GM23248 (cell line): ENCODE data around the gene SLC15A1. TPM values are rescaled to one million over a fixed set of nuclear protein-coding genes. Genes with fewer than 3 reads are reported as not detected.

ENCODE experiments used
- DNase-seq: peaks from one replicate; pipeline ENCODE4 v3.0.0-alpha.2; 2015
- H2AFZ ChIP-seq: fragments of 200-600 bp; sonication (generic); 2 replicates; pipeline ENCODE4 v1.6.1; 2016; ENCODE audit warnings: antibody characterized with exemption
- H3F3A ChIP-seq: fragments of 200-600 bp; sonication (generic); 2 replicates; pipeline ENCODE4 v1.6.1; 2016; ENCODE audit warnings: mild to moderate bottlenecking, antibody characterized with exemption, mixed run types; ENCODE audit not compliant: insufficient read depth
- H3K27ac ChIP-seq: fragments of 200-600 bp; sonication (generic); 2 replicates; pipeline ENCODE4 v1.5.1; 2016; ENCODE audit warnings: mild to moderate bottlenecking
- H3K27me3 ChIP-seq: fragments of 200-600 bp; sonication (generic); replicated peaks from 2 replicates; pipeline ENCODE4 v1.6.1; 2016; ENCODE audit warnings: mild to moderate bottlenecking; ENCODE audit not compliant: insufficient read depth
- H3K36me3 ChIP-seq: fragments of 200-600 bp; sonication (generic); 2 replicates; pipeline ENCODE4 v1.6.1; 2016; ENCODE audit warnings: low read depth, mild to moderate bottlenecking
- H3K4me1 ChIP-seq: fragments of 200-600 bp; sonication (generic); 2 replicates; pipeline ENCODE4 v1.6.1; 2016; ENCODE audit warnings: mild to moderate bottlenecking; ENCODE audit not compliant: insufficient read depth
- H3K4me2 ChIP-seq: fragments of 200-600 bp; sonication (generic); one replicate; pipeline ENCODE4 v1.6.1; 2016; ENCODE audit warnings: mild to moderate bottlenecking; ENCODE audit not compliant: unreplicated experiment
- H3K4me3 ChIP-seq: fragments of 200-600 bp; sonication (generic); 2 replicates; pipeline ENCODE4 v1.5.1; 2016; ENCODE audit warnings: mild to moderate bottlenecking
- H3K79me2 ChIP-seq: fragments of 200-600 bp; sonication (generic); 2 replicates; pipeline ENCODE4 v1.6.1; 2016; ENCODE audit warnings: mild to moderate bottlenecking; ENCODE audit not compliant: insufficient read depth
- H3K9ac ChIP-seq: fragments of 200-600 bp; sonication (generic); 2 replicates; pipeline ENCODE4 v1.6.1; 2016; ENCODE audit warnings: mild to moderate bottlenecking
- H3K9me2 ChIP-seq: fragments of 200-600 bp; sonication (generic); 2 replicates; pipeline ENCODE4 v1.6.1; 2016; ENCODE audit warnings: mixed run types, mild to moderate bottlenecking, moderate library complexity; ENCODE audit not compliant: insufficient read depth
- H3K9me3 ChIP-seq: fragments of 200-600 bp; sonication (generic); one replicate; pipeline ENCODE4 v1.6.1; 2017; ENCODE audit warnings: low read depth
- H4K20me1 ChIP-seq: fragments of 200-600 bp; sonication (generic); 2 replicates; pipeline ENCODE4 v1.6.0; 2016; ENCODE audit not compliant: insufficient read depth
- EZH2 ChIP-seq: fragments of 200-600 bp; sonication (generic); IDR thresholded peaks from 2 replicates; pipeline ENCODE4 v1.6.1; 2018; ENCODE audit warnings: antibody characterized with exemption, mild to moderate bottlenecking; ENCODE audit not compliant: insufficient read depth, poor library complexity, severe bottlenecking
- EZH2phosphoT487 ChIP-seq: fragments of 200-600 bp; sonication (generic); IDR thresholded peaks from 2 replicates; pipeline ENCODE4 v1.6.1; 2018; ENCODE audit warnings: antibody characterized with exemption, moderate library complexity, mild to moderate bottlenecking, low read depth; ENCODE audit not compliant: insufficient read depth
- WGBS, 2 experiments: methylation state at CpG; one replicate each; pipeline ENCODE4 v1.1.6; 2015 to 2017; ENCODE audit warnings: low lambda C conversion rate in 2 of 2, low coverage in 1 of 2; ENCODE audit errors: missing lambda C conversion rate in 2 of 2; 5-methylcytosine and 5-hydroxymethylcytosine counted together
- in situ Hi-C: fragments of 300-500 bp; cut with MboI; formaldehyde crosslinking; loops from 2 replicates; pipeline ENCODE4 v1.15.0; 2020
- polyA plus RNA-seq: library from polyadenylated mRNA; unstranded; fragments of >200 nt; fragmentation: Nextera tagmentation; extraction: Ambion mirVana; gene quantifications from 2 replicates; pipeline ENCODE4 v1.2.1, GENCODE V29; 2016
- total RNA-seq: library from RNA; depleted of rRNA; stranded (reverse); fragments of >200 nt; shearing (Covaris generic); gene quantifications from 2 replicates; pipeline ENCODE4 v1.2.3, GENCODE V29; 2014

Gene SLC15A1
- total and polyA plus RNA-seq, 2 experiments from 2014 or later, result not detected

DNA sequence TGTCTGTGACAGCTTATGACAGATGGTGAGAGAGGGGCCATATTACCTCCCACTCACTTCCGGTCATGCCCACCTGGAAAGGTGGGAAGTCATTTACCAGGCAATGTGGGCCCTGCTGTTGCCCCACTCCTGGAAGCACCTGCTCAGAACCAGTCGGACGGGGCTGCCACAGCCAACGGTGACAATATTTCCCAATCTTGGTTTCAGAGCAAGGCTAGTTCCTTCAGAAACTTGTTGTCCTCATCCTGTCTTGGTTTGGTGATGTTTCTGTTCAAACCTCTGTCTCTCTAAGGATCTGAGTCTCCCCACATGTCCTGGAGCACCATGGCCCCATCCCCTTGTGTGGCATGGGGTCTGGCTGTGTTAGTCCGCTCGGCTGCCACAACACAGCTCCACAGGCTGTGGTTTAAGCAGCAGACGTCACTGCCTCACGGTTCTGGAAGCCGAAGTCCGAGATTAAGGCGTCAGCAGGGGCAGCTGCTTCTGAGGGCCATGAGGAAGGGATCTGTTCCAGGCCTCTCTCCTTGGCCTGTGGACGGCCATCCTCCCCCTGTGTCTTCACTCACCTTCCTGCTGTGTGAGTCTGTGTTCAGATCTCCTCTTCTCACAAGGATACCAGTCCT is 31.5 kb upstream of the SLC15A1 start:
- in situ Hi-C loops, result no loop called here
- Histone ChIP-seq H3K36me3 (no peaks in the 10 kb centered on the region), H3F3A (no peaks in the 10 kb centered on the region), H2AFZ (no peak overlapping the region), H3K27me3 (peaks cover 34% of the 10 kb centered on the region), H3K9me2 (no peaks in the 10 kb centered on the region), H4K20me1 (no peaks in the 10 kb centered on the region), H3K9ac (no peak overlapping the region), H3K4me2 (no peak overlapping the region), H3K79me2 (no peaks in the 10 kb centered on the region), H3K4me1 (no peaks in the 10 kb centered on the region), H3K4me3 (no peak overlapping the region), H3K27ac (no peak overlapping the region), H3K9me3 (no peaks in the 10 kb centered on the region)
- no peak for TF ChIP-seq EZH2phosphoT487
- no peak for TF ChIP-seq EZH2
- DNase-seq, result no peak
- WGBS, 2 experiments, result 81 to 86% methylated on average over 12 of the region's 12 CpGs

GRCh38 chr13:98782654-98783053 is 30.2 kb upstream of the SLC15A1 start:
- Histone ChIP-seq H2AFZ (no peak overlapping the region), H3K36me3 (no peaks in the 10 kb centered on the region), H3K79me2 (no peaks in the 10 kb centered on the region), H3K4me1 (no peaks in the 10 kb centered on the region), H3K9me2 (no peaks in the 10 kb centered on the region), H3K27me3 (peaks cover 29% of the 10 kb centered on the region), H3K4me2 (no peak overlapping the region), H3K9ac (no peak overlapping the region), H4K20me1 (no peaks in the 10 kb centered on the region), H3F3A (no peaks in the 10 kb centered on the region), H3K4me3 (no peak overlapping the region), H3K27ac (no peak overlapping the region), H3K9me3 (no peaks in the 10 kb centered on the region)
- DNase-seq, result peak; percentile 12
- WGBS, 2 experiments, result 69 to 71% methylated on average over 5 of the region's 5 CpGs
- in situ Hi-C loops, result no loop called here
- no peak for TF ChIP-seq EZH2
- TF ChIP-seq EZH2phosphoT487, result no peak

GRCh38 chr13:98781905-98782304 is 29.4 kb upstream of the SLC15A1 start:
- Histone ChIP-seq H3K79me2 (no peaks in the 10 kb centered on the region), H3K9me3 (no peaks in the 10 kb centered on the region), H3F3A (no peaks in the 10 kb centered on the region), H4K20me1 (no peaks in the 10 kb centered on the region), H3K27me3 (peaks cover 24% of the 10 kb centered on the region), H3K9ac (no peak overlapping the region), H3K36me3 (no peaks in the 10 kb centered on the region), H2AFZ (no peak overlapping the region), H3K27ac (no peak overlapping the region), H3K4me1 (no peaks in the 10 kb centered on the region), H3K4me3 (no peak overlapping the region), H3K4me2 (no peak overlapping the region), H3K9me2 (no peaks in the 10 kb centered on the region)
- no peak for DNase-seq
- in situ Hi-C loops, result no loop called here
- 66 to 73% methylated on average over 7 of the region's 7 CpGs for WGBS, 2 experiments
- TF ChIP-seq EZH2 (no peak), EZH2phosphoT487 (no peak)

DNA sequence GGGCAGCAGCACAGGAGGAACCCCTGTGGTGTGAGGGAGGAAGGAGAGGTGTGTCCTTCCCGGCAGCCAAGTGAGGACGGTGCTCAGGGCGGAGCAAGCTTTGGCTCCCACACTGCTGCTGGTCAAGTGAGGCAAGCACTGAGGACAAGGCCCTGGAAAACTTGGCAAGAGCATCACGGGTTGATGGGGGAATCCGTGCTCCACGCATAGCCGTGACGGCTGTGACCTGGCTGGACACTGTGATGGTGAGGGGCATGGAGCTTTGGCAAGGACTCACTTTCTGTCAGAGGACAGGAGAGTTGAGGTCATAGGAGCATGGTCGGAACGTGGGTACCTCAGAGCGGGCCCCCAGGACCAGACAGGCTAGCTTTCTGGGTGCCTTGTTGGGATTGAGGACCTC is 29.0 kb upstream of the SLC15A1 start:
- WGBS, 2 experiments, result 73 to 77% methylated on average over 11 of the region's 11 CpGs
- no peak overlapping the region for H2AFZ ChIP-seq

GRCh38 chr13:98781045-98781444 is 28.6 kb upstream of the SLC15A1 start:
- H3K4me3 ChIP-seq, result no peak overlapping the region
- in situ Hi-C loops, result no loop called here
- H3F3A ChIP-seq, result no peaks in the 10 kb centered on the region
- no peaks in the 10 kb centered on the region for H4K20me1 ChIP-seq
- H3K36me3 ChIP-seq, result no peaks in the 10 kb centered on the region
- WGBS, 2 experiments, result 68 to 70% methylated on average over 11 of the region's 11 CpGs
- no peak for DNase-seq
- H3K4me1 ChIP-seq, result no peaks in the 10 kb centered on the region; the same call in 1 of the 2 replicates
- H3K4me2 ChIP-seq, result no peak overlapping the region
- no peak overlapping the region for H2AFZ ChIP-seq
- TF ChIP-seq EZH2phosphoT487 (no peak), EZH2 (no peak)
- no peaks in the 10 kb centered on the region for H3K79me2 ChIP-seq
- peaks cover 16% of the 10 kb centered on the region for H3K27me3 ChIP-seq
- no peaks in the 10 kb centered on the region for H3K9me3 ChIP-seq
- no peak overlapping the region for H3K9ac ChIP-seq
- no peaks in the 10 kb centered on the region for H3K9me2 ChIP-seq
- no peak overlapping the region for H3K27ac ChIP-seq

More for the DNA sequence above, 29.0 kb upstream of the SLC15A1 start:
- no peak overlapping the region for H3K4me2 ChIP-seq
- TF ChIP-seq EZH2 (no peak), EZH2phosphoT487 (no peak)
- H3K4me3 ChIP-seq, result no peak overlapping the region
- peaks cover 20% of the 10 kb centered on the region for H3K27me3 ChIP-seq
- no peaks in the 10 kb centered on the region for H3K9me3 ChIP-seq
- no peak for DNase-seq
- no peaks in the 10 kb centered on the region for H3K36me3 ChIP-seq
- H3K27ac ChIP-seq, result no peak overlapping the region
- in situ Hi-C loops, result no loop called here
- no peaks in the 10 kb centered on the region for H3K4me1 ChIP-seq
- no peaks in the 10 kb centered on the region for H3K9me2 ChIP-seq
- H3K79me2 ChIP-seq, result no peaks in the 10 kb centered on the region
- no peak overlapping the region for H3K9ac ChIP-seq
- H3F3A ChIP-seq, result no peaks in the 10 kb centered on the region
- no peaks in the 10 kb centered on the region for H4K20me1 ChIP-seq
